ENCODE measurements around the gene AGTRAP.

The AGTRAP gene

DNA sequence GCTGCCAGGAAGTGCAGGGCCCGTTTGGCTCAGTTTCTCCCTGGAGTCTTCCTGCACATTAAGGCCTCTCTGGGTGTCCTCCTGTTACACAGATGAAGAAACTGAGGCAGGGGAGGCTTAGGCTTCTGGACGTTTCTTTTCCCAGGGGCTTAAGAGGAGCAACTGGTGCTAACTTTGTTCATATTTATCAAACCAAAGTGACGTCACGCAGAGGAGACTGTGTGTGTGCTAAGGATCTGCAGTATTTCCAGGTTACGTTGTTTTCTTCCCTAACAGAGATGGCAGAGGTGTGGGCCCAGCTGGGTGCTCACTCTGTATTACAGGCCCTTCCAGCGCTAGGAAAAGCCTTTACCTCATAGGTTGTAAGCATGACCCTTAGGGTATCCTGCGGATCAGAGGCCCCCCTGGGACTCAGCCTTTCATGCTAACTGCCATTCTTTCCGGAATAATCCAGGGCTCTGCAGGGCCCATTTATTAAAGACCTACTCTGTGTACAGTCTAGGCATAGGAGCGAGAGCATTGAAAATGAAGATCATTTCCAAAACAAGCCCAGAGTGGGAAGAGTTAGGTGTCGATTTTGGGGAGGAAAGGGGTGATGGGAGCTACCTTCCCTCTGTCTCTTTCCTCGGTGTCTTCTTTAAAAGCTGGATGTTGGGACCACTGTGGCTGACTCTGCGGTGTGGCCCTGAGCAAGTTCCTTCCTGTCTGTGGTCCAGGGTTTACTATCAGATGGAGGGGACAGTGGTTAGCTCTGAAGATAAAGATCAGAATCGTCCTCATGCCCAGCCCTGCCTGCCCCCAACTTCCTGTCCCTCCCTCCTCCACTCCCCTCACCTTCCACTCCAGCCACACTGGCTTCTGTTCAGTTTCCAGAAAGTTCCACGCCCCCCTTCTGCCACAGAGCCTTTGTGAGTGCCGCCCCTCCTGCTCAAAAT, 4.6 kb downstream of the AGTRAP start:
- H3K4me3 ChIP-seq (ENCODE audit: control insufficient read depth, low read depth, low read length): no peak overlapping the region
- no peak for DNase-seq (ENCODE audit: low read depth)
- TF ChIP-seq, protein P1, sequence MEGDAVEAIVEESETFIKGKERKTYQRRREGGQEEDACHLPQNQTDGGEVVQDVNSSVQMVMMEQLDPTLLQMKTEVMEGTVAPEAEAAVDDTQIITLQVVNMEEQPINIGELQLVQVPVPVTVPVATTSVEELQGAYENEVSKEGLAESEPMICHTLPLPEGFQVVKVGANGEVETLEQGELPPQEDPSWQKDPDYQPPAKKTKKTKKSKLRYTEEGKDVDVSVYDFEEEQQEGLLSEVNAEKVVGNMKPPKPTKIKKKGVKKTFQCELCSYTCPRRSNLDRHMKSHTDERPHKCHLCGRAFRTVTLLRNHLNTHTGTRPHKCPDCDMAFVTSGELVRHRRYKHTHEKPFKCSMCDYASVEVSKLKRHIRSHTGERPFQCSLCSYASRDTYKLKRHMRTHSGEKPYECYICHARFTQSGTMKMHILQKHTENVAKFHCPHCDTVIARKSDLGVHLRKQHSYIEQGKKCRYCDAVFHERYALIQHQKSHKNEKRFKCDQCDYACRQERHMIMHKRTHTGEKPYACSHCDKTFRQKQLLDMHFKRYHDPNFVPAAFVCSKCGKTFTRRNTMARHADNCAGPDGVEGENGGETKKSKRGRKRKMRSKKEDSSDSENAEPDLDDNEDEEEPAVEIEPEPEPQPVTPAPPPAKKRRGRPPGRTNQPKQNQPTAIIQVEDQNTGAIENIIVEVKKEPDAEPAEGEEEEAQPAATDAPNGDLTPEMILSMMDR (IDR thresholded peaks at IDR 0.05; ENCODE audit: control insufficient read depth, insufficient read depth, low read depth, low read length, missing control alignments): no peak

DNA sequence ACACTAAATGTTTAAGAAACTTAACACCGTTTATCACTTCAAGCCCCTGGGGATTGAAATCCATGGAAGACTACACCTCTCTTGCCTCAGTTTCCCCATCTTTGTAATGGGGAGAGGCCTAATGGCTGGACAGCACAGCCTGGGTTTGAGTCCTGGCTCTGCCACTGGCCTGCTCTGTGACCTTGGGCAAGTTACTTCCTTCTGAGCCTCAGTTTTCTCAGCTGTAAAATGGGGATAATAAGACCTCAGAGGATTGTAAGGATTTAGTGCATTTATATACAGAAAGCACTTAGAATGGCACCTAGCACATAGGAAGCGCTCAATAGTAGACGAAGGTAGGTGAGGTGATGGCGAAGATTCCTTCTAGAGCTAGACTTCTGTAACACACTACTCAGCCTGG, 5.5 kb downstream of the AGTRAP start:
- no peak for DNase-seq (ENCODE audit: low read depth)
- TF ChIP-seq, protein P1 (IDR thresholded peaks at IDR 0.05; ENCODE audit: control insufficient read depth, insufficient read depth, low read depth, low read length, missing control alignments): no peak
- H3K4me3 ChIP-seq (ENCODE audit: control insufficient read depth, low read depth, low read length): no peak overlapping the region

DNA sequence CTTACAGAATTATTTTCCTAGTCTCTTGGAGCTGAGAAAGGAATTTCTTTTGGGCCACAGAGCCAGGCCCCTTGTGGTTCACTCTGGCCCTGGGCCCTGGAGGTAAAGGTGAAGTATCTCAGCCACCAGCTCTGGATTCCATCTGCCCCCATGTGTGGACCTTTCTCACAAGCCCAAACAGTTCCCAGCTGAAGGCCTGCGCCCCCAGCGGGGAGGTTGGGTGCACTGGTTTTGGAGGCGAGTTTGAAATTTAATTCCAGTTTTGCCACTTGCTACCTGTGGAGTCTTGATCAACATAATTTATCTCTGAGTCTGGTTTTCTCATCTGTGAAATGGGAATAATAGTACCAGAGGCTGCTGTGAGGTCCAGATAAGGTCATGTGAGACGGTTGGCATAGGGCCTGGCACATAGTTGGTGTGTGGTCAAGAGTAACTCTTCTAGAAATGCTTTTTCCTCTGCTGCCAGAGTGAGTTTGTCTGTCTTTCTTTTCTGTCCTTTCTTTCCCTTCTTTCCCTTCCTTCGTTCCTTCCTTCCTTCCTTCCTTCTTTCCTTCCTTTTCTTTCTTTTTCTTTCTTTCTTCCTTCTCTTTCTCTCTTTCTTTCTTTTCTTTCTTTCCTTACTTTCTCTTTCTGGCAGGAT, 6.1 kb downstream of the AGTRAP start:
- no peak for DNase-seq (ENCODE audit: low read depth)
- H3K4me3 ChIP-seq (ENCODE audit: control insufficient read depth, low read depth, low read length): no peak overlapping the region
- TF ChIP-seq, protein P1 (IDR thresholded peaks at IDR 0.05; ENCODE audit: control insufficient read depth, insufficient read depth, low read depth, low read length, missing control alignments): no peak

DNA sequence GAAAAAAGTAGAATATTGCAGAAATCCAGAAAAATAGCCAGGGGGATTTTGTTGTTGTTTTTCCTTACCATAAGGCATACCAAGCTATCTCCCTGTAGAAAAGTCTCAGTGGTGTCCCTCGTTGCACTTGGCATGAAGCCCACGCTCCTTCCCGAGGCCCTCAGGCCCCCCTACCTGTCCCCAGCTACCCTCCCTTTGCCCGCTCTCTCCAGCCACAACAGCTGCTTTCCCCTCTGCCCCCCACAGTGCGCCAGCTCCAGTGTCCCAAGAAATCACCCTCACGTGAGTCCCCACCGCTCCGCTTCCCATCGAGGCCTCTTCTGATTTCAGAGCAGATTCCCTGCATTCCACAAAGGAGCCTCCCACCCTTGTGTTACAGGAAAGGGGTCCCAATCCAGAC, 8.4 kb downstream of the AGTRAP start:
- H3K4me3 ChIP-seq (ENCODE audit: control insufficient read depth, low read depth, low read length): no peak overlapping the region
- TF ChIP-seq, protein P1 (IDR thresholded peaks at IDR 0.05; ENCODE audit: control insufficient read depth, insufficient read depth, low read depth, low read length, missing control alignments): no peak
- no peak for DNase-seq (ENCODE audit: low read depth)

DNA sequence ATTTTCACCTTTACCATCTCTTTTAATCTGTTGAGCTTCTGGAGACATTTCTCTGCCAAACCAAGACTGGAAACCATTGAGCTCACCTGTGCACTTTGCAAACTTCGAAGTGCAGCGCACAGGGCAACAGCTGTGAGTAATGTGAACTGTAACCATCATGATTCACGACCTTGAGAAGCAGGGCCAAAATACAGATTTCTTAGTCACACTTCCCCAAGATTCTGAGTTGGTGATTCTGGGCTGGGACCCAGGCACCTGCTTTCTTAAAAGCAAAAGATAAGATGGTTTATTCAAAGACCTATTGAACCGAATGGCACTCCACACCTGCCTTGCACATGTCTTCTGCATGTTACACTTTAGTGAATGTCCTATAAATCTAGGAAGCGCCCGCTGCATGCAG, 10.2 kb downstream of the AGTRAP start:
- no peak for DNase-seq (ENCODE audit: low read depth)
- no peak overlapping the region for H3K4me3 ChIP-seq (ENCODE audit: control insufficient read depth, low read depth, low read length)
- TF ChIP-seq, protein P1 (IDR thresholded peaks at IDR 0.05; ENCODE audit: control insufficient read depth, insufficient read depth, low read depth, low read length, missing control alignments): no peak

DNA sequence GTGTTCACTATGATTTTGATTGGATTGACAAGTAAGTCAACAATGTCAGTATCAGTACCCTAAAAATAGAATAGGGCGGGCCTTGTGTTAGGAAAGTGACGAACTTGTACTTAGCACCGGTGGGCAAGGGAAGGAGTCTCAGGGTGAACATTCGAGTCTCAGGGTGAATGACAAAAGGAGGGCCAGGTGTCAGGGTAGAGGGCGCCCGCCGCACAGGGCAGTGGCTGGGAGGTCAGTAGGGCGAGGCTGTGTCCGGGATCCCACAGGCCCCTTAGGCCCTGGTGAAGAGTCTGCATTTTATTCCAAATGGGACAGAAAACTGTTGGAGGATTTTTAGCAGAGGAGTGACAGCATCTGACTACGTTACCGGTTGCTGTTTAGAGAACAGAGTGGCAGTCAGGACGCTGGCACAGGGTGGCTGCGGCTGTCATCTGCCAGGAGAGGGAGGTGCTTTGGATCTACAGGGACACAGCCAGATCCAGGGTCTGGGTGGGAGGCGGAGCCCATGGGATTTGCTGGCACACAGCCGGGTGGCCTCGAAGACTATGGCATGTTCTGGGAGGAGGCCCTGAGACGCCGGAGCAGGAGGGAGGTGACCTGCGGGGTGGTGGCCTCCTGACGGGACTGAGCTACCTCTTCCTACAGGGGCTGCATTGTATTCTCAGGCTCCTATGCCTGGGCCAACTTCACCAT, 11.0 kb downstream of the AGTRAP start:
- no peak for DNase-seq (ENCODE audit: low read depth)
- TF ChIP-seq, protein P1 (IDR thresholded peaks at IDR 0.05; ENCODE audit: control insufficient read depth, insufficient read depth, low read depth, low read length, missing control alignments): no peak
- no peak overlapping the region for H3K4me3 ChIP-seq (ENCODE audit: control insufficient read depth, low read depth, low read length)

Data from AG09309 (cell line).